Adipocyte (in vitro differentiated cells): ENCODE measurements around the gene FOXK1.
"Not testable (repeated sequence)": the region's sequence is repeated elsewhere in the genome, so short reads cannot be mapped to it uniquely, and the experiment has no call there.

Experiments
- DNase-seq: peaks from one replicate; pipeline ENCODE4 v3.0.0-alpha.2; 2015; ENCODE audit warnings: low read depth
- H3K27me3 ChIP-seq: replicated peaks from 2 replicates; pipeline ENCODE4 v1.7.0; 2013; ENCODE audit warnings: mild to moderate bottlenecking, low read length, moderate library complexity; ENCODE audit not compliant: control insufficient read depth, insufficient read depth
- H3K36me3 ChIP-seq: 2 replicates; pipeline ENCODE4 v1.7.0; 2013; ENCODE audit warnings: low read length, mild to moderate bottlenecking, moderate library complexity; ENCODE audit not compliant: control insufficient read depth, insufficient read depth, severe bottlenecking
- H3K4me1 ChIP-seq: 2 replicates; pipeline ENCODE4 v1.7.0; 2013; ENCODE audit warnings: mild to moderate bottlenecking, low read length, moderate library complexity; ENCODE audit not compliant: control insufficient read depth, insufficient read depth
- H3K4me3 ChIP-seq: 2 replicates; pipeline ENCODE4 v1.7.0; 2013; ENCODE audit warnings: mild to moderate bottlenecking, low read length, moderate library complexity
- H3K9ac ChIP-seq: 2 replicates; pipeline ENCODE4 v1.7.0; 2013; ENCODE audit warnings: mild to moderate bottlenecking, low read length, moderate library complexity
- H3K9me3 ChIP-seq: 2 replicates; pipeline ENCODE4 v1.7.0; 2013; ENCODE audit warnings: mild to moderate bottlenecking, low read length, moderate library complexity; ENCODE audit not compliant: control insufficient read depth

FOXK1 gene

DNA sequence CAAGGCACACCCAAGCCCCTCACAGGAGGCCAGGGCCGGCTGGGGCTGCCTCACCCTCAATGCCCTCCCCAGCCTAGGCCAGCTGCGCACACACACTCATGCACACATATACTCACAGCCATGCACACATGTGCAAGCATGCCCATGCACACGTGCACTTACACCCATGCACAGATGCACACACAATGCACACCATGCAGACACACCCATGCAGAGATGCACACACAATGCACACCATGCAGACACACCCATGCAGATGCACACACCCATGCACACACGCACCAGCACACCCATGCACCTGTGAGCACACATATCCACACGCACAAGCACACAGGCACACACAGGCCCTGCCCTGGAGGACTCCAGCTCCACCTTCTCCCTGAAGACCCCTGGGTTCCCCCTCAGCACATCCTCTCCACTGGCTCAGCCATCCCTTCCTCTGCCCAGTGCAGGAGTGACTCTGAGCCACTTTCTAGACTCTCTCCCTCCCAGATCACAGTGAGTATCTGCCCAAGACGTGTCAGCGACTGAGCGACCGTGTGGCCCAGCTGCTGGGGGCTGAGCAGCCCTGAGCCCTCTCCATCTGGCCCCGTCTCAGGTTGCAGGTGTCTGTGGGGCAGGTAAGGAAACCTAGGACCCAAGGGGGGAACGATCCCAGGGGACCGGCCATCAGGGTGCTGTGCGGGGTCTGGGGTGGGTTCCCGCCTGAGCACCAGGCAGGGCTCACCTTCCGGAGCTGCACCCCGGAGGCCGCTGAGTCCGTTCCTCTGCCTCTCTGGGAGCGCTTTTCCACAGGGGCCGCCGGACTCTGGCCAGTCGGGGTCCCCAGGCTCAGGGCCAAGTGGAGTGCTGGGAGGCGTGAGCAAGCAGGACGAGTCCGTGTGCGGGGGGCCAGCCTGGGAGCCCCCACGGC is 119.1 kb downstream of the FOXK1 start:
- Histone ChIP-seq H3K4me1 (no peaks in the 10 kb centered on the region), H3K36me3 (no peaks in the 10 kb centered on the region), H3K4me3 (no peak overlapping the region), H3K27me3 (no peaks in the 10 kb centered on the region), H3K9ac (no peak overlapping the region), H3K9me3 (no peaks in the 10 kb centered on the region)
- DNase-seq = no peak

DNA sequence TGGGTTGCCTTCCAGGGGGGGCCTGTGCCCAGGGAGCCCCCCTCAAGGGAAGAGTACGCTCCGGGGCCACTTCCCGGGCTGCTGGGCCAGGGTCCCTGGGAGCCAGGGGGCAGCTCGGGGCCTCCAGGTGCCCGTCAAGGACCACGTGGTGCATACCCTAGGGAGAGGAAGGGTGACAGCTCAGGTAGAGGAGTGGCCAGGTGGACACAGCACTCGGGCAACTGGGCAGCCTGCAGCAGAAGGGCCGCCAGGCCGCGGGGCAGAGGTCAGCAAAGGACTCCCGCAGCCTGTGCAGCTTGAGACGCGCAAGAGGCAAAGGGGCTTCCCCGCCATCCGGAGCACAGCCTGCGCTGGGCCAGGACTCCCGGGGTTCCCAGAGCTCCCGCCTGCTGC is 119.7 kb downstream of the FOXK1 start:
- no peaks in the 10 kb centered on the region for H3K4me1 ChIP-seq
- no peaks in the 10 kb centered on the region for H3K36me3 ChIP-seq
- no peak for DNase-seq
- H3K4me3 ChIP-seq = no peak overlapping the region
- H3K9ac ChIP-seq = no peak overlapping the region
- H3K9me3 ChIP-seq = no peaks in the 10 kb centered on the region
- H3K27me3 ChIP-seq = no peaks in the 10 kb centered on the region

GRCh38 chr7:4802577-4802976 is 120.5 kb downstream of the FOXK1 start:
- not testable (repeated sequence) for H3K9me3 ChIP-seq, H3K27me3 ChIP-seq, H3K36me3 ChIP-seq, H3K4me1 ChIP-seq, H3K9ac ChIP-seq, H3K4me3 ChIP-seq, DNase-seq

GRCh38 chr7:4803397-4804241 is 121.5 kb downstream of the FOXK1 start:
- no peaks in the 10 kb centered on the region for H3K27me3 ChIP-seq
- no peaks in the 10 kb centered on the region for H3K36me3 ChIP-seq
- no peaks in the 10 kb centered on the region for H3K9me3 ChIP-seq
- H3K4me1 ChIP-seq = no peaks in the 10 kb centered on the region
- H3K4me3 ChIP-seq = no peak overlapping the region
- no peak for DNase-seq
- no peak overlapping the region for H3K9ac ChIP-seq

DNA sequence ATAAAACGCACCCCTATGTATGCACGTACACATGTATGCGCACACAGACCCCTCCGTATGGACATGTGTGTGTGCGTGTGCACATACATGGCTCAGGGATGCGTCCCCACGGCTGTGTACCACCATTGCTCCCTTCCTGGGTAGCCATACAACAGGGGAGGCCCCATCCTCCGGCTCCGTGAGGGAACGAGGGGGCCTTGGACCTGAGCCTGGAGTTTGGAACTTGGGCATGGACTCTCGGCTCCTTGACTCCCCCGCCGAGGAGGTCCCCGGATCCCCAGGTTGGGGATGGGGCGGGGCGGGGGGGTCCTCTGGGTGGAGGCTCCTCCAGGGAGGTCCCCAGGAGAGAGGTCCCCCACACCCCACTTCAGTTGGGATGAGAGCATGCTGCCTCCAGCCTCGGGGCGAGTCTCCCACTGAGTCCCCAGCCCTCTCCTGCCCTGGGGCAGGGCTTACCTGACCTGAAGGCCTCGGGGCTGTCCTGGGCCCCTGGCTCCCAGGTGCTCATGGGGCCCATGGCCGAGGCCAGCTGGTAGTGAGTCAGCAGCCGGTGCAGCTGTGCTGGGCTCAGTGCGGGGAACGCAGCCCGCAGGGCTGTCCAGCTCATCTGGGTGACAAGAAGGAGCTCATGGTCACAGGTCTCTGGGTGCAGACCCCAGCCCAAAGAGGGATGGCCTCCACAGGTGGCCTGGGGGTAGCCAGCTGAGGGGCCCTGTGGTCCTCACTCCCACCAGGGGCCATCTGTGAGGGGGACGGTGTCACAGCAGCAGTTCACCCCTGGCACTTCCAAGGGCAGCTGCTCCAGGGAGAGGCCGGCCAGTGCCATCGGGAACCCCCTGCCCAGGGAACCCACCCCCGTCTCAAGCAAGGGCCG is 123.3 kb downstream of the FOXK1 start:
- Histone ChIP-seq H3K4me1 (no peaks in the 10 kb centered on the region), H3K9ac (no peak overlapping the region), H3K9me3 (no peaks in the 10 kb centered on the region), H3K36me3 (no peaks in the 10 kb centered on the region), H3K4me3 (no peak overlapping the region), H3K27me3 (no peaks in the 10 kb centered on the region)
- DNase-seq = no peak

- no peaks in the 10 kb centered on the region for H3K9me3 ChIP-seq
- H3K4me1 ChIP-seq = no peaks in the 10 kb centered on the region
- no peak for DNase-seq
- no peaks in the 10 kb centered on the region for H3K36me3 ChIP-seq
- H3K4me3 ChIP-seq = no peak overlapping the region
- H3K9ac ChIP-seq = no peak overlapping the region
- no peaks in the 10 kb centered on the region for H3K27me3 ChIP-seq
Measured at GRCh38 chr7:4805984-4806300, 123.8 kb downstream of the FOXK1 start.

- H3K9me3 ChIP-seq = no peaks in the 10 kb centered on the region
- H3K4me3 ChIP-seq = no peak overlapping the region
- no peaks in the 10 kb centered on the region for H3K27me3 ChIP-seq
- no peak for DNase-seq
- H3K9ac ChIP-seq = no peak overlapping the region
- no peaks in the 10 kb centered on the region for H3K4me1 ChIP-seq
- H3K36me3 ChIP-seq = no peaks in the 10 kb centered on the region
Measured at GRCh38 chr7:4806983-4807597, 125.0 kb downstream of the FOXK1 start.

DNA sequence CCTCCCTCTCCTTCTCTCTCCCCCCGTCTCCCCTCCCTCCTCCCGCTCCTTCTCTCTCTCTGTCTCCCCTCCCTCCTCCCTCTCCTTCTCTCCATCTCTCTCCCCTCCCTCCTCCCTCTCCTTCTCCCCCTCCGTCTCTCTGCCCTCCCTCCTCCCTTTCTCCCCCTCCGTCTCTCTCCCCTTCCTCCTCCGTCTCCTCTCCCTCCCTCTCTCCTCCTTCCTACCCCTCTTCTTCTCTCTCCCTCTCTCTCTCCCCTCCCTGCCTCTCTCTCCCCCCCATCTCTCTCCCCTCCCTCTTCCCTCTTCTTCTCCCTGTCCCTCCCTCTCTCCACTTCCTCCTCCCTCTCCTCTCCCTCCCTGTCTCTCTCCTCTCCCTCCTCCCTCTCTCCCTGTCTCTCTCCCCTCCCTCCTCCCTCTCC is 125.5 kb downstream of the FOXK1 start:
- no peak overlapping the region for H3K4me3 ChIP-seq
- no peak for DNase-seq
- no peak overlapping the region for H3K9ac ChIP-seq
- no peaks in the 10 kb centered on the region for H3K4me1 ChIP-seq
- H3K36me3 ChIP-seq = no peaks in the 10 kb centered on the region
- peaks cover 2% of the 10 kb centered on the region for H3K9me3 ChIP-seq
- no peaks in the 10 kb centered on the region for H3K27me3 ChIP-seq

- Histone ChIP-seq H3K36me3 (no peaks in the 10 kb centered on the region), H3K9ac (no peak overlapping the region), H3K4me3 (no peak overlapping the region), H3K27me3 (no peaks in the 10 kb centered on the region), H3K9me3 (peaks cover 6% of the 10 kb centered on the region), H3K4me1 (no peaks in the 10 kb centered on the region)
- DNase-seq = no peak
Measured at GRCh38 chr7:4808026-4808425, 125.9 kb downstream of the FOXK1 start.

DNA sequence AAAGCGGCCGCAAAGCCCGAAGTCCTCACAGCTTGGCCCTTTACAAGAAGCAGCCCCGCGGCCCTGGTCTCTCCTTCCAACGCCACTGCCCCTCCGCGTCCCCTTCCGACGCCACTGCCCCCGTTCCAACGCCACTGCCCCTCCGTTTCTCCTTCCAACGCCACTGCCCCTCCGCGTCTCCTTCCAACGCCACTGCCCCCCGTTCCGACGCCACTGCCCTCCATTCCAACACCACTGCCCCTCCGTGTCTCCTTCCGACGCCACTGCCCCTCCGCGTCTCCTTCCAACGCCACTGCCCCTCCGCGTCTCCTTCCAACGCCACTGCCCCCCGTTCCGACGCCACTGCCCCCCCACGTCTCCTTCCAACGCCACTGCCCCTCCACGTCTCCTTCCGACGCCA is 126.5 kb downstream of the FOXK1 start:
- peaks cover 9% of the 10 kb centered on the region for H3K9me3 ChIP-seq
- no peak for DNase-seq
- H3K4me3 ChIP-seq = no peak overlapping the region
- H3K36me3 ChIP-seq = no peaks in the 10 kb centered on the region
- no peaks in the 10 kb centered on the region for H3K27me3 ChIP-seq
- H3K4me1 ChIP-seq = no peaks in the 10 kb centered on the region
- no peak overlapping the region for H3K9ac ChIP-seq
